PFSK-1 (cell line): ENCODE data around the gene CLDN6.

Experiments used
- FOXP2 ChIP-seq: optimal IDR thresholded peaks from 2 replicates; pipeline ENCODE3; 2011; ENCODE audit warnings: borderline replicate concordance, control low read depth, inconsistent platforms; ENCODE audit not compliant: insufficient read depth; ENCODE audit errors: extremely low read length, extremely low read depth
- POLR2AphosphoS5 ChIP-seq: IDR thresholded peaks from 2 replicates; pipeline ENCODE4 v1.6.1; 2012; ENCODE audit warnings: low read depth, mild to moderate bottlenecking, control low read depth, low read length, moderate library complexity
- SIN3A ChIP-seq: IDR thresholded peaks from 2 replicates; pipeline ENCODE4 v1.6.1; 2012; ENCODE audit warnings: mild to moderate bottlenecking, low read length, moderate library complexity, borderline replicate concordance; ENCODE audit not compliant: insufficient read depth
- TAF1 ChIP-seq: IDR thresholded peaks from 2 replicates; pipeline ENCODE4 v1.6.1; 2012; ENCODE audit warnings: low read length, control low read depth, borderline replicate concordance; ENCODE audit not compliant: insufficient read depth
- TF ChIP-seq, protein P1 (sequence below), 2 experiments: IDR thresholded peaks; 2 replicates each; pipeline versions ENCODE4 v1.6.1 to v1.8.0; 2011 to 2012; ENCODE audit warnings: low read depth in 2 of 2, low read length in 2 of 2, control low read depth in 1 of 2, inconsistent platforms in 1 of 2, mild to moderate bottlenecking in 1 of 2, moderate library complexity in 1 of 2; ENCODE audit not compliant: insufficient read depth in 1 of 2

The CLDN6 gene

DNA sequence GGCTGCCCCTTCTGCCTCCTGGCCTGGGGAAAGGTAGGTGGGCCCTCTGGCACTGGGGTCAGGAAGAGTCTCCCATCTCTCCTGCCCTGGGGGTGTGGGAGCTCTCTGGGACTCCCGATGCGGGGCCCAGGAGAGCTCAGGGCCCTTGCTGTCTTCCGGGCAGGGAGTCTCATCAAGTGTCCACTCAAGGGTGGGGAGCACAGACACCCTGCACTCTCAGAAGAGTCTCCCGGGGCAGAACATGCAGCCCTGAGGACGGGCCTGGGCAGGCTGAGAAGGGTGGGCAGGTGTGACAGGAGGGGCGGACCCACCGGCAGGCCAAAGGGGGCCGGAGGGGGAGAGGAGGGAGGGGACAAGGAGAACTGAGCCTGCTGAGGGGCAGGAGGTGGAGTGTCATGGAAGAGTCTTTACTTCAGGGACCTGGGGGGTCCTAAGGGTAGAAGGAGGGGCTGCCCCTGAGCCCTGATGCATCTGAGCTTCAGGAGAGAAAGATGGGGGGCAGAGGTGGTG is 29.3 kb downstream of the CLDN6 start:
- no peak for TF ChIP-seq FOXP2
- TF ChIP-seq TAF1: no peak
- TF ChIP-seq, protein P1, sequence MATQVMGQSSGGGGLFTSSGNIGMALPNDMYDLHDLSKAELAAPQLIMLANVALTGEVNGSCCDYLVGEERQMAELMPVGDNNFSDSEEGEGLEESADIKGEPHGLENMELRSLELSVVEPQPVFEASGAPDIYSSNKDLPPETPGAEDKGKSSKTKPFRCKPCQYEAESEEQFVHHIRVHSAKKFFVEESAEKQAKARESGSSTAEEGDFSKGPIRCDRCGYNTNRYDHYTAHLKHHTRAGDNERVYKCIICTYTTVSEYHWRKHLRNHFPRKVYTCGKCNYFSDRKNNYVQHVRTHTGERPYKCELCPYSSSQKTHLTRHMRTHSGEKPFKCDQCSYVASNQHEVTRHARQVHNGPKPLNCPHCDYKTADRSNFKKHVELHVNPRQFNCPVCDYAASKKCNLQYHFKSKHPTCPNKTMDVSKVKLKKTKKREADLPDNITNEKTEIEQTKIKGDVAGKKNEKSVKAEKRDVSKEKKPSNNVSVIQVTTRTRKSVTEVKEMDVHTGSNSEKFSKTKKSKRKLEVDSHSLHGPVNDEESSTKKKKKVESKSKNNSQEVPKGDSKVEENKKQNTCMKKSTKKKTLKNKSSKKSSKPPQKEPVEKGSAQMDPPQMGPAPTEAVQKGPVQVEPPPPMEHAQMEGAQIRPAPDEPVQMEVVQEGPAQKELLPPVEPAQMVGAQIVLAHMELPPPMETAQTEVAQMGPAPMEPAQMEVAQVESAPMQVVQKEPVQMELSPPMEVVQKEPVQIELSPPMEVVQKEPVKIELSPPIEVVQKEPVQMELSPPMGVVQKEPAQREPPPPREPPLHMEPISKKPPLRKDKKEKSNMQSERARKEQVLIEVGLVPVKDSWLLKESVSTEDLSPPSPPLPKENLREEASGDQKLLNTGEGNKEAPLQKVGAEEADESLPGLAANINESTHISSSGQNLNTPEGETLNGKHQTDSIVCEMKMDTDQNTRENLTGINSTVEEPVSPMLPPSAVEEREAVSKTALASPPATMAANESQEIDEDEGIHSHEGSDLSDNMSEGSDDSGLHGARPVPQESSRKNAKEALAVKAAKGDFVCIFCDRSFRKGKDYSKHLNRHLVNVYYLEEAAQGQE (IDR thresholded peaks at IDR 0.05; ENCODE audit: insufficient read depth in 1 of 2, low read depth in 2 of 2, low read length in 2 of 2): no peak
- no peak for TF ChIP-seq SIN3A
- TF ChIP-seq POLR2AphosphoS5: no peak

DNA sequence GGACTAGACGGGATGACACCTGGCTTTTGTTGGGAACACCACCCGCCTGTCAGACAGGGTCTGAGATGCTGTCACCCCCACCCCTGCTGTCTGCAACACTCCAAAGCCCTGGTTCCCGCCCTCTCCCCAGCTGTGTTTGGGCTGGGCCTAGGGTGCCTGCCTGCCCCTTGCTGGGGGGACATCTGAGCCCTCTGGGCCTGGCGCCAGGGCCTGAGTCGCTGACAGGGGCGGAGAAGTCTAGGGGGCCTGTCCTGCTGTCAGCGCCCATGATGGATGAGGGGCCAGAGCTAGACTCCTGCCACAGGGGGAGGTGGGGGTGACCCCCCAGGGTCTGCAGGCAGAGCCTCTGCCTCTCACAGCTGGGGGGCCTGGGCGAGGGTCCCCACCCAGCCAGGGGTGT is 30.1 kb downstream of the CLDN6 start:
- TF ChIP-seq POLR2AphosphoS5 (no peak), SIN3A (no peak), TAF1 (no peak), FOXP2 (no peak)
- TF ChIP-seq, protein P1 (IDR thresholded peaks at IDR 0.05; ENCODE audit: insufficient read depth in 1 of 2, low read depth in 2 of 2, low read length in 2 of 2): no peak

DNA sequence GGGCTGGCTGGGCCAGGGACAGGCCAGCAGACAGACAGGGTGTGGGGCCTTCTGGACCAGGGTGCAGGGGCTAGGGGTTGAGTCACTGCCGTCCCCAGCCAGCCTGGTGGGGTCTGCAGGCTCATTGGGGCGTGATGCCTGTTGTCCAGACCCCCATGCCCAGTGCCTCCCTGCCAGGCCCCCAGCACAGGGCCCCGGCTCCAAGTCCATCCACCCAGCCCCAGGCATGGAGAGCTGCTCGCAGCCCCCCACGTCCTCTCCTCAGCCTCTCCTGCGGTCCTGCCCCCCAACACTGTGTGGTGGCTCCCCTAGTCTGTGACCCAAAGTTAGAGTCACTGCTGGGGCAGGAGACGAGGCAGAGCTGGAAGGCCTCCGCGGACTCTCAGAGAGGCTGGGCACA is 30.7 kb downstream of the CLDN6 start:
- TF ChIP-seq POLR2AphosphoS5: no peak
- no peak for TF ChIP-seq TAF1
- no peak for TF ChIP-seq FOXP2
- TF ChIP-seq SIN3A: no peak
- TF ChIP-seq, protein P1 (IDR thresholded peaks at IDR 0.05; ENCODE audit: insufficient read depth in 1 of 2, low read depth in 2 of 2, low read length in 2 of 2): no peak

DNA sequence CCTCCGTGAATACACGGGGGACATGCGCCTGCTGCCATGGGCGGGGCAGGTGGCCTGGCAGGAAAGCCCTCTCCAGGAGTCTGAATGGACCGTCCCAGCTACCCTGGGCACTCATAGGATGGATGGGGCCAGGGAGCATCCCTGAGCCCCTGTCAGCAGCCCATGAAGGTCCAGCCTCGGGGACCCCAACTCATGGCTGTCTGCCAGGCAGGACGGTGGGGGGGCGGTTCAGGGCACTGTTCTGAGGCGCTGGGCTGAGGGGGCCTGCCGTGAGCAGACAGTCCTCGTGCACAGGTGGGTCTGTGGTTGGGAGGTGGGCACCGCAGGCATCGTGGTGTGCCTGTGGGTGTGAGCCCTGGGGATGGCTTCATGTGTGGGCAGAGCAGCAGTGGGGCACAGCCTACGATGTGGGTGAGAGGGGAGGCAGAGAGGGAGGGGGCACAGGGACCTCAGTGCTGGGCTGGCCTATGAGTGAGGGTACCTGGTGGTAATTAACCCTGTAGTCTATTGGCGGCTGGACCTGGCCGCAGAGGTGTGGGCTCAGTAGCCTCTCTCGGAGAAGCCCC is 31.3 kb downstream of the CLDN6 start:
- TF ChIP-seq SIN3A (no peak), TAF1 (no peak), POLR2AphosphoS5 (no peak), FOXP2 (no peak)

DNA sequence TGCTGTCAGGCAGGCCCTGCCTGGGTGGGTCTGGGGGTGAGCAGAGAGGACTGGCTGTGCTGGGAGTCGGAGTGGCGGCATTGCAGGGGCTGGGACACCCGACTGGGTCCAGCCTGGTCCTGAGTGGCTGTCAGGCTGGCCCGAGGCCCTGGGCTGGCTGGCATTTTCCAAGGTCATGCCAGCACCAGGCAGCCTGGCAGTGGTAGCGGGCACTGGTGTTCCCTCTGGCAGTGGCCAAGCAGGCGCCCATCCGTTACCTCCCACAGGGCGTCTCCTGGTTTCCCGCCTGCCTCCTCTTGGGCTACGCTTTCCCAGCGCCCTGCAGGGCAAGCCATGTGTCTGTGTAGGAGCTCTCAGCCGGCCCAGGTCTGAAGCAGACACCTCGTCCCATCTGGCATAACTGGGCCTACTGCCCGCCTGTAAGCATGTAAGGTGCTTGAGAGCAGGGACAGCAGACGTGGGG is 32.1 kb downstream of the CLDN6 start:
- no peak for TF ChIP-seq SIN3A

DNA sequence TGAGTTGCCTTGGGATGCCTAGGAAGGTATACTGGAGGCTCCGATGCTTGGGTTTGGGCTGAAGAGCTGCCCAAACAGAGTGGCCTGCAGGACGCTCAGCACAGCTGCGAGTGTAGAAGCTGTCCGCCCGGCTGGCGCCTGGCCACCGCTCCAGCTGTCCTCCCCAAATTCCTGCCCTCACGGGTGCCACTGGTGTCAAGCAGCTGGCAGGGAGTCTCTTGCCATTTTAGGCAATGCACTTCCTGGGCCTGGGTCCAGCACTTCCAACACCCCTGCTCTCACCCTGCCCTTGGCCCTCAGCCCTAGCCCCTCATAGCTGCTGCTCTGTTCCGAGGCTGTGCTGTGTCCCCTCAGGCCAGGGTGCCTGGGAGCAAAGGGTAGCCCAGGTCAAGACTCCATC is 32.5 kb downstream of the CLDN6 start:
- TF ChIP-seq SIN3A (no peak), FOXP2 (no peak), POLR2AphosphoS5 (no peak), TAF1 (no peak)
- TF ChIP-seq, protein P1 (IDR thresholded peaks at IDR 0.05; ENCODE audit: insufficient read depth in 1 of 2, low read depth in 2 of 2, low read length in 2 of 2): no peak
